Stimulated activated CD4-positive, alpha-beta T cell treated with anti-CD3 and anti-CD28 coated beads, Interleukin-2, amount 100 ng/mL, for 24 hours (primary cell): ENCODE measurements around the gene PKMYT1.
A peak's percentile ranks its signal among the peaks of the same experiment; 100 is the strongest.
"Not testable (repeated sequence)": the region's sequence is repeated elsewhere in the genome, so short reads cannot be mapped to it uniquely, and the experiment has no call there.

ENCODE experiments used
- DNase-seq, 2 donors: peaks; one replicate each; pipeline ENCODE4 v3.0.0-alpha.2; 2020

The PKMYT1 gene

DNA sequence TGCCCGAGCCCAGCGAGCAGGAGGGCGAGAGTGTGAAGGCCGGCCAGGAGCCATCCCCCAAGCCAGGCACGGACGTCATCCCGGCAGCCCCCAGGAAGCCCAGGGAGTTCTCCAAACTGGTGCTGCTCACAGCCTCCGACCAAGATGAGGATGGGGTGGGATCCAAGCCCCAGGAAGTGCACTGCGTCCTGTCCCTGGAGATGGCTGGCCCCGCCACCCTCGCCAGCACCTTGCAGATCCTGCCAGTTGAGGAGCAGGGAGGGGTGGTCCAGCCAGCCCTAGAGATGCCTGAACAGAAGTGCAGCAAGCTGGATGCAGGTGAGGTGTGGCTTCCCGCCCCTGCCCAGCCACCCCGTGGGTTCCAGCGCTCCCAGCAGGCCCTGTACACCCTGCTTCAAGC lies 50.6 kb downstream of the PKMYT1 start:
- DNase-seq, result no peak

DNA sequence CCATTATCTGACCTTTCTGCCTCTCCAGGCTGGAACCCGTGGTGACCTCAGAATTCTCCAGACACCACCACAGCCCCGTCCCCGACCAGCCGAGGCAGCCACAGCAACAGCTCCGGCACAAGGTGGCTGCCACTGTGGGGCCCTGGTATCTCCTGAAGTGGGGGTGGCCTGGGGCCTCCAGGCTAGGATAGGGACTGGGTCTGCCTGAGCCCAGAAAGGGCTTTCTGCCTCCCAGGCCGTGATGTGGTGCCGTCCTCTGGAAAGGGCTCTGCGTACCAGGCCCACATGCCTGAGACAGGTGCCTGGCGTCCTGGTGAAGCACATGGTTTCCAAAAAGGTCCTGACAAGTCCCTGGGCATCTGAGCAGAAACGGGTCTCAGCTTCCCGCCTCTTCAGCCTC lies 51.5 kb downstream of the PKMYT1 start:
- no peak for DNase-seq

DNA sequence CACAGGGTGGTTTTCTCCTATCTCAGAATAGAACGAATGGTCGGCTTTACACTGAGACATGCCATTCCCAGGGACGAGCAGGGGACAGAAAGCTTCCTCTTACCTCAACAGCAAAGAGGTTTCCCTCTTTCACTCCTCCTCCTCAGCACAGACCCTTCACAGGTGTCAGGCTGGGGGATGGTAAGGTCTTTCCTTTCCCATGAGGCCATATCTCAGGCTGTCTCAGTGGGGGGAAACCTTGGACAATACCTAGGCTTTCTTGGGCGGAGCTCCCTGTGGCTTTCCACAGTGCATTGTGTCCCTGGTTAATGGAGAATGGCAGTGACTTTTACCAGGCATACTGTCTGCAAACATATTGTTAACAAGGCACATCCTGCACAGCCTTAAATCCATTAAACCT lies 52.1 kb downstream of the PKMYT1 start:
- not testable (repeated sequence) for DNase-seq

DNA sequence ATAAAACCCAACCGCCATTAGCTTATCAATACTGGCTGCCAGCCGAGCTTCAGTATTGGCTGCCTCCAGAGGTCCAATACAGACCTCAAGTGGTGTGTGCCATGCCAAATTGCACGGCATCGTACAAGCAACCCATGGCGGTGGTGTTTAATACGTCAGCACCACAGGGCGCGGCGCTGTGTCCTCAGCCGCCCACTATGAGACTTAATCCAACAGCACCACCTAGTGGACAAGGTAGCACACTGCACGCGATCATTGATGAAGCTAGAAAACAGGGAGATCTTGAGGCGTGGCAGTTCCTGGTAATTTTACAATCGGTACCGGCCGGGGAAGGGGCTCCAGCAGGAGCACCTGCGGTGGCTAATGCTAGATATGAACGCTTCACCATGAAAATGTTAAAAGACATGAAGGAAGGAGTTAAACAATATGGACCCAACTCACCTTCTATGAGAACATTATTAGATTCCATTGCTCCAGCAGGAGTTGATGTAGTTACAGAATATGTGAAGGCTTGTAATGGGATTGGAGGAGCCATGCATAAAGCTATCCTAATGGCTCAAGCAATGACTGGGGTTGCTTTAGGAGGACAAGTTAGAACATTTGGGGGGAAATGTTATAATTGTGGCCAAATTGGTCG lies 53.1 kb downstream of the PKMYT1 start:
- DNase-seq, result peak; percentile 89 to 91

DNA sequence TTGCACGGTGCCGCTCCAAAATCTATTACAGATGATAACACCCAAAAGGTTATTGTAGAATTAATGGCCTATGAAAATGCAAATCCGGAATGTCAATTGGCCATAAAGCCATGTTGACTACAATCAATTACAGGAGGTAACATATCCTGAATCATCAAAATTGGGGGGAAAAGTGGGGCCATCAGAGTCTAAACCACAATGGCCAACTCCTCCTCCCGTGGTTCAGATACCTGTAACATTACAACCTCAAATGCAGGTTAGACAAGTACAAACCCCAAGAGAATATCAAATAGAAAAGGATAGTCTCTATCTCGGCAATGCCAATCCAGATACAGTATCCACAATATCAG lies 53.6 kb downstream of the PKMYT1 start:
- no peak for DNase-seq

DNA sequence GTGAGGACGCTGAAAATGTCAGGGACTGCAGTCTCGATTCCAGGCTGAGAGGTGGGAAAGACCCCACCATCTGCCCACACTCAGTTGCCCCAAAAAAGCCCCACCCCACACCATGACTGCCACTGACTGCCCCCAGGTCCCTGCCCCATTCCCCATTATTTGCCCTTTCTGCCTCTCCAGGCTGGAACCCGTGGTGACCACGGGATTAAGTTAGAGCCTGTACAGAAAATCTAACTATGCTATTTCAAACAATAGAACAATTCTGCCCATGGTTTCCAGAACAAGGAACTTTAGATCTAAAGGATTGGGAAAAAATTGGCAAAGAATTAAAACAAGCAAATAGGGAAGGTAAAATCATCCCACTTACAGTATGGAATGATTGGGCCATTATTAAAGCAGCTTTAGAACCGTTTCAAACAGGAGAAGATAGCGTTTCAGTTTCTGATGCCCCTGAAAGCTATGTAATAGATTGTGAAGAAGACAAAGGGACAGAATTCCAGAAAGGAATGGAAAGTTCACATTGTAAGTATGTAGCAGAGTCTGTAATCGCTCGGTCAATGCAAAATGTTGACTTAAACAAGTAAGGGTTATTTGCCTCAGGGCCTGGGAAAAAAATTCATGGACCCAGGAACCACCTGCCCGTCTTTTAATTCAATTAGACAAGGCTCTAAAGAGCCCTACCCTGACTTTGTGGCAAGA lies 54.1 kb downstream of the PKMYT1 start:
- no peak for DNase-seq

DNA sequence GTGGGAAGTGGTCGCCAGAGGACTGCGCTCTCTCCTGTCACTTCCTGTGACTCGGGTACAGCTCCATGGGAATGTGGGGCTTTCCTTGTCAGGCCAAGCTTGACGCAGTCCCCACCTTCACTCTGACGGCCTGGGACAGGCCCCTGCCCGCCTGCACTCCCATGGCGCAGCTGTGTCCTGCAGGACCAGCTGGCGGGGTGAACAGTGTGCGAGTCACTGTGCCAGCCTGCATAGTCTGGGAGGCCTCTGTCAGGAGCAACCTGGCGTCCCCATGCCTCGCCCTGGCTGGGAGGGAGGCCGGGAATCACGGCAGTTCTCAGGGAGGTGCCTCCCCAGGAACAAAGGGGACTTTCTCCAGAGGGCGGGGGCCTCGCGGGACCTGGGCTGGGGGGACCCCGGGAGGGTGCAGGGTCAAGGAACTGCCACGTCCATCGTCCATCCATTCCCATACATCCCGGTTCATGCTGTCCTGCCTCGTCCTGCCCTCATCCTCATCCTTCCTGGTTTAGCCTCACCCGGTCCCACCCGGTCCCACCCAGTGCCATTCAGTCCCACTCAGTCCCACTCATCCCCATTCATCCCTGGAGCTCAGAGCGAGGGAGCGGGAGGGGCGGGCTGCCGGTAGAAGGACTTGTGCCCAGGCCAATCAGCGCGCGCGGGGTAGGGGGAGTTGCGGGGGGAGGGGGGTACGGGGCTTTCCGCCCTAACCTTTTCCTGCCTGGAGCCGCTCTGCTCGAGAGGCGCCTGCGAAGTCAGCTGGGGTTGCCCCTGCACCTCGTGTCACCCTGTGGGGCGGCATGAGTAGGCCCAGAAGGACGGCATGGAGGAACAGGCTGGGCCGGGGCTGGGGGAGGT lies 55.1 kb downstream of the PKMYT1 start:
- no peak for DNase-seq

DNA sequence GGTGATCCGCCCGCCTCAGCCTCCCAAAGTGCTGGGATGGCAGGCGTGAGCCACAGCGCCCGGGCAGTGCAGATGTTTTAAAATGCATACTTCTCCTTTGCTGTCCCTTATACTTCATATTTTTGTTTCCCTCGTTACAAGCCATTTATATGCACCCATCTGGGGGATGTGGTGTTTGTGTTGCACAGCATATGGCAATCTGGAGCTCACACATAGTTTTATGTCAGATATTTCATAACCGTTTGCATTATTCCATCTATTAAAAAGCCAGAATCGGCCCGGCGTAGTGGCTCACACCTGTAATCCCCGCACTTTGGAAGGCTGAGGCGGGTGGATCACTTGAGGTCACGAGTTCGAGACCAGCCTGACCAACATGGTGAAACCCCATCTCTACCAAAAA lies 56.8 kb downstream of the PKMYT1 start:
- DNase-seq, result no peak
